ENCODE measurements around the gene HOXC11. TPM values are rescaled to one million over a fixed set of nuclear protein-coding genes. Genes with fewer than 3 reads are reported as not detected.

HOXC11 gene
- total RNA-seq, 4 donors from 2014 or later = not detected

- no peak for DNase-seq
- WGBS, 2 donors (ENCODE audit: low coverage in 1 of 2) = 28 to 39% methylated on average over 5 to 6 of the region's 6 CpGs
- in situ Hi-C loops (cut with MboI; ENCODE audit: low pct_ligation_motif_present in 1 of 4, low pct_unique_long_range_greater_than_20kb in 1 of 4, low sequenced_read_pairs in 3 of 4) = no loop called here
These were observed 39.9 kb downstream of the HOXC11 start for GRCh38 chr12:54012631-54013409.

DNA sequence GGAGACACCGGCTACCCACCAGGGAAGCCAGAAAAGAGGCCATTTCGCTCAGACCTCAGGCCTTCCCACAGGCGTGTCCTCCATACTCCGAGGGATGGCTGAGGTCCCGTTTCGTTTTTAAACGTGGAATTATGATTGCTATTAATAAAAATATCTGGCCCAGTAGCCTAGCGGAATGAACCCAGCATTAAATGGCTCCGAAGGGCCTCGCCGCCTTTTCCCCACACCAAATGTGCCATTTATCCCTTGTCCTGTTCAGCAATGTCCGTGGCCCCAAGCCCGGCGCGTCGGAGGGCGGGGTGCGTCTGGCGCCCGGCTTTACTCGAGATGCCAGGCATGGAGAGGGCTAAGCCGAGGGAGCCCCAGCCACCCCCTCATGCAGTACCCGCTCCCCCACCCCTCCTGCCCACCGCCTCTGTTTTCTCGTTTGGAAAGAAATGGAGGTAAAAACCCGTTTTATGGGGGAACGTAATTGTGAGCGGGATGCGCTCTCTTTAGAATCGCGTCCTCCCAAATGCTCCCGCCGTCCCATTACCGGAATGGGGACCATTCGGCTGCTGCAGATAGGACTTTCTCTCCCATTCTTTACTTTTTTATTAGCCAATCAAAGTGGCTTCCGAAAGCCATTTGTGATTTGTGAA lies 41.6 kb downstream of the HOXC11 start:
- H3K36me3 ChIP-seq = no peaks in the 10 kb centered on the region
- H3K27me3 ChIP-seq = peaks cover 100% of the 10 kb centered on the region
- WGBS, 2 donors (ENCODE audit: low coverage in 1 of 2) = 41 to 50% methylated on average over 2 to 36 of the region's 36 CpGs

More at GRCh38 chr12:54012631-54013409, 39.9 kb downstream of the HOXC11 start:
- Histone ChIP-seq H3K4me1 (peaks cover 13 to 39% (median 27%) of the 10 kb centered on the region in 4 donors), H3K9me3 (no peaks in the 10 kb centered on the region), H3K27me3 (peaks cover 98% of the 10 kb centered on the region), H3K4me3 (no peak overlapping the region), H3K27ac (no peak overlapping the region), H3K36me3 (no peaks in the 10 kb centered on the region)
- no peak for TF ChIP-seq POLR2A (IDR thresholded peaks at IDR 0.05)
- TF ChIP-seq POLR2AphosphoS5 (IDR thresholded peaks at IDR 0.05) = no peak
- no peak for TF ChIP-seq EP300 (IDR thresholded peaks at IDR 0.05; ENCODE audit: low read depth)
- TF ChIP-seq, protein P1, sequence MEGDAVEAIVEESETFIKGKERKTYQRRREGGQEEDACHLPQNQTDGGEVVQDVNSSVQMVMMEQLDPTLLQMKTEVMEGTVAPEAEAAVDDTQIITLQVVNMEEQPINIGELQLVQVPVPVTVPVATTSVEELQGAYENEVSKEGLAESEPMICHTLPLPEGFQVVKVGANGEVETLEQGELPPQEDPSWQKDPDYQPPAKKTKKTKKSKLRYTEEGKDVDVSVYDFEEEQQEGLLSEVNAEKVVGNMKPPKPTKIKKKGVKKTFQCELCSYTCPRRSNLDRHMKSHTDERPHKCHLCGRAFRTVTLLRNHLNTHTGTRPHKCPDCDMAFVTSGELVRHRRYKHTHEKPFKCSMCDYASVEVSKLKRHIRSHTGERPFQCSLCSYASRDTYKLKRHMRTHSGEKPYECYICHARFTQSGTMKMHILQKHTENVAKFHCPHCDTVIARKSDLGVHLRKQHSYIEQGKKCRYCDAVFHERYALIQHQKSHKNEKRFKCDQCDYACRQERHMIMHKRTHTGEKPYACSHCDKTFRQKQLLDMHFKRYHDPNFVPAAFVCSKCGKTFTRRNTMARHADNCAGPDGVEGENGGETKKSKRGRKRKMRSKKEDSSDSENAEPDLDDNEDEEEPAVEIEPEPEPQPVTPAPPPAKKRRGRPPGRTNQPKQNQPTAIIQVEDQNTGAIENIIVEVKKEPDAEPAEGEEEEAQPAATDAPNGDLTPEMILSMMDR (IDR thresholded peaks at IDR 0.05) = no peak
- intact Hi-C loops (cut with DNase I; ENCODE audit: low total_unique reads) = no loop called here

DNA sequence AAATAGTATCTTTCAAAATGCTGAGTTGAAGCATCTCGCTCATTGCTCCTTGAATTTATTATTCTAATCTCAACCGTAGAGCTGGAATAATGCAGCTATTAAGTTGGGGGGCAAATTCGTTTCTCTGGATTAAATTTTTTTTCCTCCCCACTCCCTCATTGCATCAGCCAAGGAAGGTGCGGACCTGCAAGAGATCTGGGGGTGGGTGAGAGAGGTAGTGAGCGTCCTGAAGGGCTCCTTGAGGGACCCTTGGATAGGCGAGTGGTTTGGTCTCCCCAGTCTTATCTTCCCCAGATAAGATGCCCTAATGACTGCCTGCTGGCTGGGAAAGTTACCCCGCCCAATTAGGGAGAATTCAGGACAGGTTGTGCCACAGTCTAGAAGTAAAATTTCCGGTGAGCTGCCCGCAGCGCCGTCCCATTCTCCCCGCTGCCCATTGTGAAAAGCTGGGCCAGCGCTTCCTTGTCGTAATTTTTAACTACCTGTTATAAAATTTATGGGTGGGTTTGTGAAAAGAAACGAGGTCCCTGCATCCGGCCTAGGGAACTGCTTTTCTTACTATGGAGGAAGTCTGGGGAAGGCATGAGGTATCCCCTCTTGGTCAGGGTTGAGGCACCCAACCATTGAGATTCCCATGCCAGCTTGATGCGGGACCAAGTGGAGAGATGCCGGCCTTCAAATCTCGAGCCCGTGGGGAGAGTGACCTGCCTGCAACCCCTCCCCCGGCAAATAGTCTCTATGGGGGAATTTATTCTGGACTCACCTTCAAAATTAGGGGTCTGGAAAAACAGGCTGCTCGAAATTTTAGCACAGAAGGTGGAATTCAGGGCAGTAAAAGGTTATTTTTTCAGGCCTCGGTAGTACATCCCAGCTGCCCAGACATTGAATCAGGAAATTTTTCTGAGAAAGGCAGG lies 42.3 kb downstream of the HOXC11 start:
- intact Hi-C loops (cut with DNase I; ENCODE audit: low total_unique reads) (no loop called here), in situ Hi-C loops (cut with MboI; ENCODE audit: low pct_ligation_motif_present in 1 of 4, low pct_unique_long_range_greater_than_20kb in 1 of 4, low sequenced_read_pairs in 3 of 4) (no loop called here)
- DNase-seq = no peak
- Histone ChIP-seq H3K4me3 (no peak overlapping the region), H3K27me3 (peaks cover 100% of the 10 kb centered on the region), H3K9me3 (no peaks in the 10 kb centered on the region), H3K27ac (no peak overlapping the region), H3K36me3 (no peaks in the 10 kb centered on the region), H3K4me1 (peaks cover 12 to 44% (median 23%) of the 10 kb centered on the region in 4 donors)
- TF ChIP-seq POLR2A (IDR thresholded peaks at IDR 0.05) (no peak), POLR2AphosphoS5 (IDR thresholded peaks at IDR 0.05) (no peak), EP300 (IDR thresholded peaks at IDR 0.05; ENCODE audit: low read depth) (no peak)
- TF ChIP-seq, protein P1 (IDR thresholded peaks at IDR 0.05) = no peak
- 12 to 23% methylated on average over 9 to 23 of the region's 23 CpGs for WGBS, 2 donors (ENCODE audit: low coverage in 1 of 2)

More for the DNA sequence above, 41.6 kb downstream of the HOXC11 start:
- DNase-seq = no peak
- Histone ChIP-seq H3K27ac (no peak overlapping the region), H3K4me3 (no peak overlapping the region), H3K4me1 (peaks cover 12 to 44% (median 24%) of the 10 kb centered on the region in 4 donors), H3K9me3 (no peaks in the 10 kb centered on the region)
- TF ChIP-seq POLR2A (IDR thresholded peaks at IDR 0.05) = no peak
- TF ChIP-seq, protein P1 (IDR thresholded peaks at IDR 0.05) = no peak
- TF ChIP-seq EP300 (IDR thresholded peaks at IDR 0.05; ENCODE audit: low read depth) = no peak
- TF ChIP-seq POLR2AphosphoS5 (IDR thresholded peaks at IDR 0.05) = no peak
- intact Hi-C loops (cut with DNase I; ENCODE audit: low total_unique reads) = no loop called here
- in situ Hi-C loops (cut with MboI; ENCODE audit: low pct_ligation_motif_present in 1 of 4, low pct_unique_long_range_greater_than_20kb in 1 of 4, low sequenced_read_pairs in 3 of 4) = no loop called here

Measured in transverse colon (tissue), 4 donors.